Globus pallidus (tissue), 1 donor: ENCODE measurements around the gene FRRS1L.

Source experiments
- DNase-seq: peaks from one replicate; pipeline ENCODE4 v3.0.0-alpha.2; 2015; ENCODE audit warnings: low spot score

The FRRS1L gene

DNA sequence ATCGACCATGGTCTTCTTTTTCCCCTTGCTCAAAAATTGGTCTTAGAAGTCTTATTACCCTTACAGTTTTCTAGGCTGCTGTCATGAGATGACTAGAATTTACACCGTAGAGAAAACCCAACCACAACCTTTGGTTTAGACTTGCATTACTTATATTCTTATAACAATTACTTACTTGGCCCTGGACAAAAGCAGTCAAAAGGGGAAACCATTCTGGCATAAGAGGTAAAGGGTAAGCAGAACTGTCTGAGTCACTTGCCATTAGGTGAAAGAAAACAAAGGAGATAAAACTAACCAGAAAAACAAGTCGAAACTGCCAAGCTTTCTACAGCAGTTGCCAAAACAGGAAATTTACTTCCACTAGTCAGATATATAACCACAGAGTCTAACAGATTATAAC is 65.2 kb downstream of the FRRS1L start:
- DNase-seq: no peak

DNA sequence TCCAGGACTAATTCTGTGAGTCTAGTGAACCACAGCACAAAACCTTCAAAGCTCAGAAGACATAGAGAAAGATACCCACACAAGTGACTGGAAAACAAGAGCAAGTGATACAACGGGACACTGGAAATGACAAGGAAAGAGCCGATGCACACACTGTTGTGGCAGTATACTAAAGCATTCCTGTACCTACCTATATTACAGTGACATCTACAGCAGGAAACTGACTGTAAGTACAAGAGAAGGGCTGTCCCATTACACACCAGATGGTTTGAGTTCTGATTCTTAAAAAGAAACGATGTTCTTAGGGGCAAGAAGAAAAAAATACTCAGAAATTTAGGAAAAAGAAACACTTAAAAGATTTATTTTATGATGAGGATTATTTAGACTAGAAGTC is 65.8 kb downstream of the FRRS1L start:
- DNase-seq: no peak

DNA sequence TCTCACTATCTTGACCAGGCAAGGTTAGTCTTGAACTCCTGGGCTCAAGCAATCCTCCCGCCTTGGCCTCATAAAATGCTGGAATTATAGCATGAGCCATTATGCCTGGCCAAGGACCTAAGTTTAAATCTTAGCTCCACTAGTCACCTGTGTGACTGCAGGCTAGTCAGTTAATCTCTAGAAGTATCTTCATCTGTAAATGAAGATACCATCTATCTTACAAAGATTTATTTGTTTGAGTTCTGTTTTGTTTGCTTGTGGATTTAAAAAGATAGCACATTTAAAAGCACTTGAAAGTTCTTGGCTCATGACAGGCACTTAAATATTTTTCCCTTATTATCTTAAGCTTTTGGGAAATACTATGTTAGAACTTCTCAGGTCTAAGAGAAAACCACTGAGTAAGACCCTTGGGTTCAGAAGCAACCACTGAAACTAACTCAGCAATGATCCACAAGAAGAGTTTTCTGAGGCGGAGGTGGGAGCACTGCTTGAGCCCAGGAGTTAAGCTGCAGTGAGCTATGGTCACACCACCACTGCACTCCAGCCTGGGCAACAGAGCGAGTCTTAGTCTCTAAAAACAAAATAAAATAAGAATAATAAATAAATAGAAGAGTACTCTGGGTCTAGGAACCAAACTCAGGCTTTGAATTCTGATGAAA is 66.4 kb downstream of the FRRS1L start:
- DNase-seq: no peak

DNA sequence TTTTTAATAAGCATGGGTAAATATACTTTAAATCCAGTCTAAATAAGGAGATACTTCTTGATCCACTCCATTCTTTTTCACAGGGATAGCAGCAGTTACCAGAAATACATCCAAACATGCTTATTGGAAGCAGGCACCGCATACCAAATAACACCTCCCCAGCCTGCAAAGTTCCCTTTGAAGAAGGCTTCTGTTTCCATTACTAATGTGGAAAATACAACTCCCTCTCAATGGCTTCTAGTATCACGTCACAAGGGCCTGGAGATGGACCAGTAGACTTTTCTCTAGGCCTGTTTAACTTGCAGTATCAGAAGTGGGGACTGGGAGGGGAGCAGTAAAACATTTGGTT is 68.1 kb downstream of the FRRS1L start:
- DNase-seq: no peak

DNA sequence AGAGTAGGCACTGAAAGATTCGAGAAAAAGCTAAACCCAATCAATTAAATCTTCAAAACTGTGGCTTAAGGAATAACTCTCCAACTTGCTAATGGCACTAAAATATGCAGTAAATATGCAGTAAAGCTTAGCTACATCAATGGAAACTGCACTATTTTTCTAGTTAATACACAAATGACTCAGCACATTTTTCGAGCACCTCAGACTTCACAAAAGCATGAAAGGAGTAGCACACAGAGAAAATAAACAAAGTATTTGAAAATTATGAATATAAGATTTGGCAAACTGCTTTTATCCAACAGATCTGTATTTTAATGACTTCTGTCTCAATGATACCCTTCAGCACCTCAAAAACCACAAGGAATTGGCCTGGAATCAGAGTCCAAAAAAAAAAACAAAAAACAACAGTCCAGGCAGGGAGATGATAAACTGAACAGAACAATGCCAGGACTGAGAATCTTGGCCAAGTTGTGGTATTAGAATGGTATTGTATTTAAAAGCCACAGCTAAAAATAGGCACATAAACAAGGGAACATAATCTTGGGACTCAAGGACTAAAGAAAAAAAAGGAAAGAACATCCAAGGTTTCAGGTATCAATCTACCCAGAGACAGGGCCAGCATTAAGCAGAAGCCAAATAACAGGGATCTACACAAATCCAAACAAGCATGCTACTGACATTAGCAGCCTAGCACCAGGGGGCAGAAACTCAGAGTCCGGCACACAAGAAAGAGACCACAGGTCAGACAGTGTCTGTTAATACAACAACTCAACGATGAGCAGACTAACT is 68.7 kb downstream of the FRRS1L start:
- DNase-seq: peak; percentile 75

DNA sequence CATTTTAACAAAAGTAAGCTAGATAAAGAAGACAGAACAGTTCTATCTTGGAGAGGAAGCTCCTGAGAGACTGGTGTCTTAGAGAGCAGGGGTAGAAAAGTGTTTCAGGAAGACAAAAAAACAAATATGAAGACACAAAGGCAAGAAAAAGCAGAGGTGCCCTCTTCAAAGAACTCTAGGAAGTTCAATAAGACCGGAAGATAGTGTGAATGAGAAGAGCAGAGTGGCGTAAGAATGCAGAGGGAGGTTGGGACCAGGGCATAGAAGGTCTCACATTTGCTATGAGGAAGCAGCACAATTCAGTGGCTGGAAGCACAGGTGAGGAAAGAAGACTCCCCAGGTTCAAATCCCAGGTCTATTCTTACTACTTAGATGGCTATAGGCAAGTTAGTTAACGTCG is 69.9 kb downstream of the FRRS1L start:
- DNase-seq: no peak

DNA sequence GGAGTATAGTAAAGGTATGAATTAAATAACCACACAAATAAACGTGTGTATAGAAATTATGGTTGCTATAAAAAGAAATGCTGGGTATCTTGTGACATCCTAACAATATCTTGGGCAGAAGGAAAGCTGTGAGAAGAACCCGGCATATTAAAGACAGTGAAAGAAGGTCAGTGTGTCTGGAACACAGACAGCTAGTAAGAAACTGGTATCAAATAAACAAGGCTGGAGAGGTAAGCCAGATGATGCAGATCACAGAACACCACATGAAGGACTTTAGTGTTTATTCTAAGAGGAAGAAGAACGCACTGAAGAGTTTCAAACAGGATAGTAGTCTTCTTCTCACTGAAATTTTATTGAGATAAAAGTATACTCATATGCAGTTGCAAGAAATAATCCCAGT is 71.7 kb downstream of the FRRS1L start:
- no peak for DNase-seq

DNA sequence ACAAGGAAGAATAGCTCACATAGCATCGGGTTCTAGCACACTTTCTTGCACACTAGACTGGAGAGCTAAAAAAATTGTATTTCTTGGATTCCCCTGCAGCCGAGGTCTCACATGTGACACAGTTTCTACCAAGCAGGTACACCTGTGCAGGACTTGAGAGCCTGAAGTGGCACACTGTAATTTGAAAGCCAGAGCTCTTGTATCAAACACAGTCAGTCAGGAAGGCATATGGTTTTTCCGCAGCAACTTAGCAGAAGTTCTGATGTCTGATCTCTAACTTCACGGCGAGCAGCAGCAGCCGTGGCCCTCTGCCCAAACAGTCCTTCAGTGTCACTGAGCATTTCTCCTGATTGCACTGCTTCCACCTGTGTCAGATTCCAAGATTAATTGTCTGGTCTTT is 72.8 kb downstream of the FRRS1L start:
- no peak for DNase-seq

DNA sequence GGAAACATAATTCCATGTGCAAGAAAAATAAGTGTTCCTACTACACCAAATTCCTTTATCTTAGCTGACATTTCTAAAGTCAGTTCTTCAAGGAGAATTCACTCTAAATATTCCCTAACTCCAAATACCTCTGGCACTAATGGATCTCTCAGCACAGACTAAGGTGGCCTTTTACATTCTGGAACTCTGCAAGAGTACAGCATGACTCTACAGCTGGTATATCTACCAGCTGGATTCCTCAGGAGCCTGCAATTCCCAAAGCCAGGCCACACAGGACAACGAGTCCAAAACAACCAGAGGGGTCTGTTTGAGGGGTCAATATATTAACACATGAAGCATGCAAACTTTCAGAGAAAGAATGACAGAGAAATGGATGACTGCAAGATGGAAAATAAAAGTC is 74.5 kb downstream of the FRRS1L start:
- no peak for DNase-seq

DNA sequence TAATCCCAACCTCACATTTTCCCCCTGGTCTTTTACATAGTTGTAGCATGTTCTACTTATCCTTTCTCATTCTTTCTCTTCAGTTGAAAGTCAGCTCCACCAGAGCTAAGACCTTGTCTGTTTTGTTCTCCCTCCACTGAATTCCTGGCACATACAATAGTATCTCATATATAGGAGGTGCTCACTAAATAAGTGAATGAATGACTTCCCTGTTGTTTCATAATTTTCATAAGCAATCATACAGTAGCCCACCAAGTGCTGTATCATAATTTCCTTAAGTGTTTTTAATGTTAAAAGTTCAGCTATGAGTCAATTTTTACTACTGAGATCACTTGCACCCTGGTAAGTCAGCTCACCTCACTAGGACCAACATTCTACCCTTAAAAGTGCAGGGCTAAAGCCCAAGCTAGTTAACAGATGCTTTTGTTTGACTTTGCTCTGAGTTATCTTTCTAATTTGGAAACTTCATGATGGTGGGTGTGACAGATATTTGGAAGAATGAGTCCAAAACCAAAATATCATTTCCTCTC is 74.9 kb downstream of the FRRS1L start:
- no peak for DNase-seq

DNA sequence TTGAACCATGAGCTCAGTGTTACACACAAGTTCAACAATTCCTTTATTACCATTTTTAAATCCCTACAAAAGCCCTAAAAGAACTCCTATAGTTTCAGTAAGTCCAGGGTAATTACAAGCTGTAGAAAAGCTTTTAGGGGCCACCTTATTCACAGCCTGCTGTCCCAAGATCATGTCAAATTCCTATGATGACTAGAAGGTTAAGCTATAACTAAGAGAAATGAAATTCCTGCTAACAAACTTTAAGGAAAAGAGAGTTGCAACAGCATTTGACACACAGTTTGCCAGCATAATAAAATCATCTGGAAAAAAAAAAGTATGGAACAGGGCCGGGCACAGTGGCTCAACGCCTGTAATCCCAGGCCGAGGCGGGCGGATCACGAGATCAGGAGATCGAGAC is 78.8 kb downstream of the FRRS1L start:
- DNase-seq: no peak

DNA sequence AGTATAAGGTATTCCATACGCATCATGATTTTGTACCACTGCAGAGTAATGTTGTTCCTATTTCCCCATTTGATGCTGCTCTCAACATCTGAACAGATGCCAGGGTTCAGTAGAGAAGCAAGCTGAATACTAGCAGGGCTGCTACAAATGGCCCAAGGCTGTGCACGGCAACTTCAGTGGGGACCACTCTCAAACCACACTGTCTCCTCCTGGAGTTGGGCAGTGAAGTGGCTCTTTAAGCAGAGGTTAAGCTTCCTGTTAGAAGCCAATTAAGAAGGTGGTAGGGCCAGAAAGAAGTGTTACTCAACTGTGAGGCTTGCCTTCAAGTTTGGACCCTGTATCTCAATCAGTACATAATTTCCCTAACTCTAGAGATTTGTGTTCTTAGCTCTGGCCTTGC is 79.3 kb downstream of the FRRS1L start:
- DNase-seq: no peak

DNA sequence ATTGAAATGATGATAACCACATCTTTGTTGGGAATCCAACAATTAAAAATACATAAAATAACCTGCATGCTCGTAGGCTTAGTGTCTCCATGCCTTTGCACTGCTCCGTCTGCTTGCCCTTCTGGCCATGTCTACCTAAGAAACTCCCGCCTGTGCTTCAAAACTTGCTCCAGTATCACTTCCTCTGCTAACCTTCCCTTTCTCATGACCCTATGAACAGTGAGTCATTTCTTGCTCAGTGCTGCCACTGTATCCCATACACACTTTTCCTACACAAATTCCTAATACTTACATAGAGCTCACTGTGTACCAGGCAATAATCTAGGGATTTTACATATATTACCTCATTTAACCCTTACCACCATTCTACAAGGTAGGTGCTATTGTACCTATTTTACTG is 80.8 kb downstream of the FRRS1L start:
- no peak for DNase-seq

DNA sequence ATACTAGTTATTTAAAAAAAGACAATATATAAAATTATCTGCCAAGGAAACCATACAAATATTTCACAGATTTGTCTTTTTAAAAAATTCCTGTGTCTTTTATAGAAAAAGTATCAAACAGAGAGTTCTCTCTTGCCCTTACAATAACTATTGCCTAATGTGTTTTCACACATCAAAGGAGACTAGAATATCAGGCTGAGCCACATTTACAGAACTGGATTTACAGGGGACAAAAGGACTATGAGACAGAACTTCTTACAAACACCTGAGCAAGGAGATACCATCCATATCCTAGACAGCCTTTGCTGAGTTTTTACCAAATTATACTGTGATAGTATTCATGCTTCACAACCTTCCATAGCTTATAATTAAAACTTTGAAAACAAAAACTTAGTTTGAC is 81.5 kb downstream of the FRRS1L start:
- no peak for DNase-seq

DNA sequence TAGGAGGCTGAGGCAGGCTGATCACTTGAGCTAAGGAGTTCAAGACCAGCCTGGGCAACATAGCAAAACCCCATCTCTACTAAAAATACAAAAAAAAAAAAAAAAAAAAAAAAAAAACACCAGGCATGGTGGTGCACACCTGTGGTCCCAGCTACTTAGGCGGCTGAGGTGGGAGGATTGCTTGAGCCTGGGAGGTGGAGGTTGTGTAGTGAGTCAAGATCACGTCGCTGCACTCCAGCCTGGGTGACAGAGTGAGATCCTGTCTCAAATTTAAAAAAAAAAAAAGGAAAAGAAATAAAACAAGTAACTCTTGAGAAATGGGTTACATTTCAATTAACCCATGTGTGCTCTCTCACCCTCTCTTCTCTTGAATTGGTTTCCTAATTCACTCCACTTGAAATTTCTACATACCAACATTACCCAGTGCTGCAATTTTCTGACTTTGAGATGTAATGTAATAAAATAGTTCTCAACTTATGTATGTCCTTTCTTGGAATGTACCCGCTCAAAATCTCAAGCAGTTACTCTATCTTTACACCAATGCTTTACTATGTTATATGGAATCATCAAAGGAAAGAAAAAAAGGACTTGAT is 83.1 kb downstream of the FRRS1L start:
- no peak for DNase-seq

DNA sequence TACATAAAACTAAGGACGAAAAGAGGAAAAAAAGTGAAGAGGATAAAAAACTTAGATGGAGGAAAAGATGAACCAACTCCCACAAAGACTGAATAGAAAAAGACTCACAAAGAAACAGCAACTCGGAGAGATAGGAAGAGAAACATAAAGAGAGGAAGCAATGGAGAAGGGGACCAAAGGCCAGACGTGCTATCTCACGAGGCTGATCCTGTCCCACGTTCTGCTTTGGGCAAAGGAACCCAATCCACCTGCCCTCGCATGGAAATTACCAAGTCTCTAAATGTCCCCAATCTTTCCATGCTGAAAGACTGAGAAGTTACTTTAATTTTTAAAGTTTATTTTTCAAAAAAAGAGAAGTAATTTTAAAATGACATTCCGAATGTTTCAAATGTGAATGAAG is 83.9 kb downstream of the FRRS1L start:
- no peak for DNase-seq

DNA sequence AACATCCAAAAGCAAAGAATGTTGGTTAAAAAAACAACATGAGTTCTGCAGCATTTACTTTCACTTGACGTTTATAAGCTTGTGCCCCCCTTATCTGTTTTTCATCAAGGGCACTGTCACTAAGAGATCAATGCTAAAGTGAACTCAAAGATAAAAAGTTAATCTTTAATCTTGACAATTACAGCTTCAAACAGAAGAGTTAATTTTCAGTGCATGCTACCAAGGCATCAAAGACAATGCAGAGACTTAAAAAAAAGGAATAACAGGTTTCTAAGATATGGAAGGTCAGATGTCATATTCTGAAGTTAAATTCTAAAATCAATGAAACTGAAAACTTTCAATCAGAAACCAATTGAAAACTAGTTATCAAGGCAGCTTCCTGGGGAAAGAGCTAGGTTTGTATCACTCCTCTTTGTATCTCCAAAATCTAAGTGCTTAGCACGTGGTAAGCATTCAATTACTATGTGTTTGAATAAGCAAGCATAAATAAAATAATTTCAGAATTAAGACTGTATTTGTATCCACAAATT is 84.9 kb downstream of the FRRS1L start:
- DNase-seq: no peak
